Measurements from ENCODE around the gene JARID2. TPM values are rescaled to one million over a fixed set of nuclear protein-coding genes. Genes with fewer than 3 reads are reported as not detected.
A peak's percentile ranks its signal among the peaks of the same experiment; 100 is the strongest.

JARID2 gene
- total and polyA plus RNA-seq, 2 of the 4 experiments (the other 2 are of a cell fraction) = 9.6 to 12.9 TPM

GRCh38 chr6:15546591-15546990, 300.7 kb downstream of the JARID2 start:
- POLR2A ChIA-PET (ENCODE audit: unreplicated experiment) = no interaction called here
- ATAC-seq (ENCODE audit: low read depth) = no peak
- H2BK120ac ChIP-seq (ENCODE audit: low read depth, low read length) = peak overlapping the region; percentile 32
- no peak overlapping the region for H3K4me3 ChIP-seq (ENCODE audit: insufficient read depth, low read depth, low read length)
- peak overlapping the region; percentile 74 for H2AK5ac ChIP-seq (ENCODE audit: low read depth, low read length)
- peak overlapping the region; percentile 52; the same call in 1 of the 2 replicates for H3K27ac ChIP-seq (ENCODE audit: insufficient read depth, low read length)
- DNase-seq = no peak
- intact Hi-C loops (cut with micrococcal nuclease) = loop anchor here (2.0 kb wide), 1 partner anchor 14 kb away; no protein-coding TSS in a partner anchor
- no peak overlapping the region for H2BK20ac ChIP-seq (ENCODE audit: low read depth, low read length)
- no peak overlapping the region for H2AFZ ChIP-seq (replicated peaks; ENCODE audit: low read length, poor library complexity)
- H3K14ac ChIP-seq (replicated peaks; ENCODE audit: low read depth, low read length) = no peak overlapping the region
- TF ChIP-seq NFE2L2 (IDR thresholded peaks at IDR 0.05; ENCODE audit: low read depth, low read length) (no peak), BHLHE40 (IDR thresholded peaks at IDR 0.05; ENCODE audit: low read depth, low read length) (no peak), RFX5 (IDR thresholded peaks at IDR 0.05; ENCODE audit: low read depth, low read length) (no peak), RAD21 (IDR thresholded peaks at IDR 0.05; ENCODE audit: low read length) (no peak), MAFK (IDR thresholded peaks at IDR 0.05; ENCODE audit: low read depth, low read length) (no peak)
- H3K18ac ChIP-seq (ENCODE audit: low read depth, low read length) = peak overlapping the region; percentile 50; the same call in 1 of the 2 replicates
- BruUV-seq (replicated peaks) = no TSS peak
- H4K8ac ChIP-seq (ENCODE audit: low read depth in 2 of 2, low read length in 2 of 2) = peak overlapping the region in 1 of 2 experiments; percentile 52; a peak in 1 of 4 replicates
- no peak overlapping the region for H3K56ac ChIP-seq (ENCODE audit: extremely low read depth, insufficient read depth, low read length)
- in situ Hi-C loops (cut with MboI; ENCODE audit: low sequenced_read_pairs) = no loop called here
- peaks cover 6% of the 10 kb centered on the region for H3K4me1 ChIP-seq (ENCODE audit: control insufficient read depth, insufficient read depth, low read length)
- no peak overlapping the region for H2AK9ac ChIP-seq (replicated peaks; ENCODE audit: low read depth, low read length, poor library complexity)
- peaks cover 0 to 9% of the 10 kb centered on the region in 2 experiments; a peak in 2 of 4 replicates for H3K79me1 ChIP-seq (ENCODE audit: low read depth in 1 of 2, low read length in 2 of 2)
- no peaks in the 10 kb centered on the region for H3K27me3 ChIP-seq (ENCODE audit: control insufficient read depth, insufficient read depth, low read length)
- no peak overlapping the region for H4K91ac ChIP-seq (ENCODE audit: insufficient read depth, low read depth, low read length)
- H4K20me1 ChIP-seq (ENCODE audit: insufficient read depth, low read length) = no peaks in the 10 kb centered on the region; the same call in 1 of the 2 replicates
- dilution Hi-C loops (cut with HindIII; ENCODE audit: low sequenced_read_pairs, unreplicated experiment) = no loop called here
- peaks cover 7% of the 10 kb centered on the region; the same call in 1 of the 2 replicates for H3K9me1 ChIP-seq (ENCODE audit: insufficient read depth, low read length)
- no CpG with 5 or more reads among the region's 5 CpGs for WGBS, 2 experiments (ENCODE audit: extremely low coverage in 2 of 2, insufficient read length in 1 of 2)
- H2BK5ac ChIP-seq (ENCODE audit: low read depth, low read length, poor library complexity, severe bottlenecking) = no peak overlapping the region
- H3K4ac ChIP-seq (ENCODE audit: low read depth, low read length) = peak overlapping the region; percentile 52
- peak overlapping the region; percentile 58; the same call in 1 of the 2 replicates for H3K23ac ChIP-seq (ENCODE audit: low read depth, low read length)
- CTCF ChIA-PET = no interaction called here
- H3K36me3 ChIP-seq (ENCODE audit: control insufficient read depth, insufficient read depth, low read length) = no peaks in the 10 kb centered on the region
- H3K4me2 ChIP-seq (ENCODE audit: low read depth, low read length) = no peak overlapping the region; the same call in 1 of the 2 replicates
- H4K5ac ChIP-seq (ENCODE audit: low read depth, low read length) = peak overlapping the region; percentile 12; the same call in 1 of the 2 replicates
- H2BK15ac ChIP-seq (ENCODE audit: low read depth, low read length) = no peak overlapping the region
- no peak overlapping the region for H3K9ac ChIP-seq (ENCODE audit: low read depth, low read length)
- H3K9me3 ChIP-seq (ENCODE audit: control insufficient read depth, insufficient read depth, low read length) = no peaks in the 10 kb centered on the region
